ENCODE data around the gene JTB. TPM values are rescaled to one million over a fixed set of nuclear protein-coding genes. Genes with fewer than 3 reads are reported as not detected.

Gene JTB
- polyA plus RNA-seq, 3 donors: 150 to 391 (median 312) TPM

- H3K79me2 ChIP-seq (ENCODE audit: insufficient read depth, low read length): peaks cover 82% of the 10 kb centered on the region
- H3K9me3 ChIP-seq (replicated peaks in 1 of 2; ENCODE audit: control insufficient read depth in 1 of 2, insufficient read depth in 1 of 2, low read length in 2 of 2): no peaks in the 10 kb centered on the region
- H3K27me3 ChIP-seq (ENCODE audit: control insufficient read depth in 2 of 2, insufficient read depth in 2 of 2, low read length in 2 of 2): no peaks in the 10 kb centered on the region
- no peaks in the 10 kb centered on the region for H3K9me3 Mint-ChIP-seq
- no peak for TF ChIP-seq CTCF (IDR thresholded peaks at IDR 0.05)
- peak overlapping the region in 1 of 2 donors; percentile 71 for H3K27ac ChIP-seq (ENCODE audit: low read depth in 1 of 2, low read length in 2 of 2)
- H2AFZ ChIP-seq (ENCODE audit: insufficient read depth, low read depth, low read length, poor library complexity, severe bottlenecking): no peak overlapping the region
- H3K27ac Mint-ChIP-seq: peak overlapping the region in 3 of 7 donors; percentile 55 to 80 (median 59)
- H3K27me3 Mint-ChIP-seq (ENCODE audit: low read depth in 3 of 3): no peaks in the 10 kb centered on the region
- peaks cover 88 to 91% of the 10 kb centered on the region in 2 donors for H3K36me3 ChIP-seq (replicated peaks in 1 of 2; ENCODE audit: control insufficient read depth in 1 of 2, insufficient read depth in 2 of 2, low read length in 2 of 2)
- intact Hi-C loops (cut with micrococcal nuclease): no loop called here
- peaks cover 76% of the 10 kb centered on the region for H4K20me1 ChIP-seq (ENCODE audit: insufficient read depth, low read length)
- H3K36me3 Mint-ChIP-seq: peaks cover 83 to 92% of the 10 kb centered on the region in 2 donors
- no peak overlapping the region for H3K9ac ChIP-seq (ENCODE audit: insufficient read depth, low read length, poor library complexity, severe bottlenecking)
- H3K4me3 Mint-ChIP-seq: no peak overlapping the region
- no peak for DNase-seq
- WGBS (ENCODE audit: insufficient coverage): 95% methylated on average over 11 of the region's 12 CpGs
- H3K4me2 ChIP-seq (replicated peaks; ENCODE audit: extremely low read depth, low read length, poor library complexity, severe bottlenecking): no peak overlapping the region
- peaks cover 20 to 36% of the 10 kb centered on the region in 2 donors for H3K4me1 ChIP-seq (ENCODE audit: control insufficient read depth in 1 of 2, insufficient read depth in 2 of 2, low read length in 2 of 2)
- H3K4me1 Mint-ChIP-seq: peaks cover 30% of the 10 kb centered on the region
- H3K4me3 ChIP-seq (replicated peaks in 1 of 3; ENCODE audit: low read depth in 2 of 3, low read length in 3 of 3): no peak overlapping the region
These were observed 38.0 kb downstream of the JTB start for GRCh38 chr1:153939476-153939875.

- peaks cover 77% of the 10 kb centered on the region for H3K79me2 ChIP-seq (ENCODE audit: insufficient read depth, low read length)
- peak overlapping the region in 1 of 2 donors; percentile 71 for H3K27ac ChIP-seq (ENCODE audit: low read depth in 1 of 2, low read length in 2 of 2)
- no peak overlapping the region for H3K9ac ChIP-seq (ENCODE audit: insufficient read depth, low read length, poor library complexity, severe bottlenecking)
- H3K4me1 ChIP-seq (ENCODE audit: control insufficient read depth in 1 of 2, insufficient read depth in 2 of 2, low read length in 2 of 2): peaks cover 15 to 31% of the 10 kb centered on the region in 2 donors
- no peak overlapping the region for H3K4me3 ChIP-seq (replicated peaks in 1 of 3; ENCODE audit: low read depth in 2 of 3, low read length in 3 of 3)
- H3K9me3 ChIP-seq (replicated peaks in 1 of 2; ENCODE audit: control insufficient read depth in 1 of 2, insufficient read depth in 1 of 2, low read length in 2 of 2): no peaks in the 10 kb centered on the region
- no peaks in the 10 kb centered on the region for H3K9me3 Mint-ChIP-seq
- no peak for DNase-seq
- H3K27me3 ChIP-seq (ENCODE audit: control insufficient read depth in 2 of 2, insufficient read depth in 2 of 2, low read length in 2 of 2): no peaks in the 10 kb centered on the region
- H3K36me3 ChIP-seq (replicated peaks in 1 of 2; ENCODE audit: control insufficient read depth in 1 of 2, insufficient read depth in 2 of 2, low read length in 2 of 2): peaks cover 91 to 96% of the 10 kb centered on the region in 2 donors
- H3K27ac Mint-ChIP-seq: peak overlapping the region in 5 of 7 donors; percentile 59 to 90 (median 61)
- H3K36me3 Mint-ChIP-seq: peaks cover 86 to 96% of the 10 kb centered on the region in 2 donors
- H3K4me2 ChIP-seq (replicated peaks; ENCODE audit: extremely low read depth, low read length, poor library complexity, severe bottlenecking): no peak overlapping the region
- intact Hi-C loops (cut with micrococcal nuclease): no loop called here
- WGBS (ENCODE audit: insufficient coverage): no CpG with 5 or more reads among the region's 3 CpGs
- no peak overlapping the region for H3K4me3 Mint-ChIP-seq
- H3K27me3 Mint-ChIP-seq (ENCODE audit: low read depth in 3 of 3): no peaks in the 10 kb centered on the region
- H2AFZ ChIP-seq (ENCODE audit: insufficient read depth, low read depth, low read length, poor library complexity, severe bottlenecking): no peak overlapping the region
- TF ChIP-seq CTCF (IDR thresholded peaks at IDR 0.05): no peak
- peaks cover 25% of the 10 kb centered on the region for H3K4me1 Mint-ChIP-seq
- H4K20me1 ChIP-seq (ENCODE audit: insufficient read depth, low read length): peaks cover 81% of the 10 kb centered on the region
These were observed 38.5 kb downstream of the JTB start for GRCh38 chr1:153938996-153939395.
